ENCODE results near the gene MOB2. TPM values are rescaled to one million over a fixed set of nuclear protein-coding genes. Genes with fewer than 3 reads are reported as not detected.

Gene MOB2
- total RNA-seq, 1 donor from 2014 or later = 38.2 TPM

DNA sequence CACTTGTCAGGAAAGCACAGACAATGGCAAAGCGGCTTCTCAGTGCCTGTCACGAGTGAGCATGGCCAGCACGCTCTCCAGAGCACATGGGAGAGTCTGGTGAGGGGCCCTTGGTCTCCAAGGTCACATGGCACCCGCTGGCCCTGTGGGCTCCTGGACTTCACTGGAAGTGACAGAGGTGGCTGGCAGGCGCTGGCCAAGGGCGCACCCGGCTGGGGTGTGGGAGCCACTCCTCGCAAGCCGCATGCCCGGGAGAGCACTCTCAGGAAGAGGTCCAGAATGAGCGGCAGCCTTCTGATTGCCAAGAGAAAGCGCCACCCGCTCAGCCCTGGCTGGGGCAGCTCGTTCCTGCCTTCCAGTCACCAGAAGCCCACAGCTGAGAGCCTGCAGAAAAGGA, 17.1 kb upstream of the MOB2 start:
- no peaks in the 10 kb centered on the region for H3K27me3 ChIP-seq (ENCODE audit: control insufficient read depth, insufficient read depth, low read length)
- no peak overlapping the region for H3K4me3 ChIP-seq (ENCODE audit: low read depth, low read length)
- peaks cover 5% of the 10 kb centered on the region for H3K36me3 ChIP-seq (ENCODE audit: control insufficient read depth, insufficient read depth, low read length)
- FAIRE-seq = no peak
- TF ChIP-seq, protein P1, sequence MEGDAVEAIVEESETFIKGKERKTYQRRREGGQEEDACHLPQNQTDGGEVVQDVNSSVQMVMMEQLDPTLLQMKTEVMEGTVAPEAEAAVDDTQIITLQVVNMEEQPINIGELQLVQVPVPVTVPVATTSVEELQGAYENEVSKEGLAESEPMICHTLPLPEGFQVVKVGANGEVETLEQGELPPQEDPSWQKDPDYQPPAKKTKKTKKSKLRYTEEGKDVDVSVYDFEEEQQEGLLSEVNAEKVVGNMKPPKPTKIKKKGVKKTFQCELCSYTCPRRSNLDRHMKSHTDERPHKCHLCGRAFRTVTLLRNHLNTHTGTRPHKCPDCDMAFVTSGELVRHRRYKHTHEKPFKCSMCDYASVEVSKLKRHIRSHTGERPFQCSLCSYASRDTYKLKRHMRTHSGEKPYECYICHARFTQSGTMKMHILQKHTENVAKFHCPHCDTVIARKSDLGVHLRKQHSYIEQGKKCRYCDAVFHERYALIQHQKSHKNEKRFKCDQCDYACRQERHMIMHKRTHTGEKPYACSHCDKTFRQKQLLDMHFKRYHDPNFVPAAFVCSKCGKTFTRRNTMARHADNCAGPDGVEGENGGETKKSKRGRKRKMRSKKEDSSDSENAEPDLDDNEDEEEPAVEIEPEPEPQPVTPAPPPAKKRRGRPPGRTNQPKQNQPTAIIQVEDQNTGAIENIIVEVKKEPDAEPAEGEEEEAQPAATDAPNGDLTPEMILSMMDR (IDR thresholded peaks at IDR 0.05; ENCODE audit: insufficient read depth, low read length, severe bottlenecking) = no peak
- DNase-seq (ENCODE audit: low read depth) = no peak

DNA sequence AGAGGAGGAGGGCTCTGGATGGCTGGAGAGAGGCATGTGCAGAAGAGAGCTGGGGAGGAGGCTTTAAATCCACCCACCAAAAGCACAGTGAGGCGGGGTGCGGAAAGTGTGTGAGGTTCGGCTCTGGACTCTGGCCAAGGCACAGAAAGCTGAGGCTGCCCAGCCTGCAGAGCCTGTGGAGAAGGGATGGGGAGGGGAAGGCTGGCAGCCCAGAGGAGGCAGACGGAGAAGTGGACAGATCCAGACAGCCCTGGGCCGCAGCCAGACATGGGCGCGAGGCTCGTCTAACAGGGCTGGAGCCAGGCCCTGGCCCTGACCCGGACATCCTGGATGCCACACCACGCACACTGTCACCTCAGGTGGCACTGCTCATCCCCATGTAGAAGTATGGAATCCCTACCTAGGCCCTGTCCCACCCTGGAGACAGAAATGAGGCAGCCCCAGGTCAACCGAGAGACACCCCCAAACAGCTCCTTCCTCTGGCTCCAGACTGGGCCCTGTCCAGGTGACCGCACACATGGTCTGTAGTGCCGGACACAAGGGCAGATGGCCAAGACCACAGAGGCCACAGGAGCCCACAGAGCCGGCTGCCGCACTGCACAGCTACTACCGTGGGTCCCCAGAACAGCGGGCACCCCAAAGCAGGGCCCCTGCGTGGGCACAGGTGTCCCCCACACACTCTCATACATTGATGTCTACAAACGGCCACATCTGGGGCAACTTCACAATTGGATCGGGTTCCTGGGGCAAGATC, 16.6 kb upstream of the MOB2 start:
- Histone ChIP-seq H3K4me3 (ENCODE audit: low read depth, low read length) (no peak overlapping the region), H3K36me3 (ENCODE audit: control insufficient read depth, insufficient read depth, low read length) (peaks cover 5% of the 10 kb centered on the region), H3K27me3 (ENCODE audit: control insufficient read depth, insufficient read depth, low read length) (no peaks in the 10 kb centered on the region)
- TF ChIP-seq, protein P1 (IDR thresholded peaks at IDR 0.05; ENCODE audit: insufficient read depth, low read length, severe bottlenecking) = no peak
- no peak for FAIRE-seq
- no peak for DNase-seq (ENCODE audit: low read depth)

DNA sequence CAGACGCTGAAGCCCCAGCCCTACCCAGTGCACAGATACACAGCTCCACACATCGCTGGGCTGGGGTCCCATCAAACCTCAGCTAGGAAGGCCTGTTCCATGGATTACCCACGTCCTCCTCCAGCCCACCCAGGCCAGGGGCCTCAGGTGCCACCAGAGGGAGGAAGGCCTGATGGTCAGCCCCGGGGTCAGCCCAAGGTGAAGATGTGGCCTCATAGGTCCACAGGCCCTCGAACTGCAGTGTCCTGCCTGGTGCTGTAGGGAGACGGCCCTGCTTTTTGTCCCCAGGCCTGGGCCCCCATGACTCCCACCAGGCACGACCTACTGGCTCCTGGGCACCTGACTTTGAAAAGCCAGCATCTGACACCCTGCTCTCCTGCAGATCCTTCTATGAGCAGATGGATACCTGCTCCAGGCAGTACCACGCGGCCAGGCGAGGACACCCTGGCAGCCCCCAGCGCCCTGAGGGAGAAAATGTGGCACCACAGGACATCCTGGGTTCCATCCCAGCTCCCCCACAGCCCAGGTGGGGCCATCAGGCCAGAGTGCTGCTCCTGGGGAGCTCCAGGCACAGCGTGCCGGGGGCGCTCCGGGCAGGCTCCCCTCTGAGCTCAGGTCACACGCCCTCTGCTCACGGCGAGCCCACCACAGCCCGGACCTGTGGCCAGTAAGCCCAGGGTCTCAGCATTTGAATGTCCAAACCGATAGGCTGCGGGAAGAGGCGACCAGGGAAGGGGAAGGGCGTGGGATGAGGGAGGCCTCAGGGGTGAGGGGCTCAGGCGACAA, 15.8 kb upstream of the MOB2 start:
- FAIRE-seq (no peak), DNase-seq (ENCODE audit: low read depth) (no peak)
- no peak overlapping the region for H3K4me3 ChIP-seq (ENCODE audit: low read depth, low read length)
- TF ChIP-seq, protein P1 (IDR thresholded peaks at IDR 0.05; ENCODE audit: insufficient read depth, low read length, severe bottlenecking) = no peak
- H3K36me3 ChIP-seq (ENCODE audit: control insufficient read depth, insufficient read depth, low read length) = peaks cover 5% of the 10 kb centered on the region
- no peaks in the 10 kb centered on the region for H3K27me3 ChIP-seq (ENCODE audit: control insufficient read depth, insufficient read depth, low read length)

DNA sequence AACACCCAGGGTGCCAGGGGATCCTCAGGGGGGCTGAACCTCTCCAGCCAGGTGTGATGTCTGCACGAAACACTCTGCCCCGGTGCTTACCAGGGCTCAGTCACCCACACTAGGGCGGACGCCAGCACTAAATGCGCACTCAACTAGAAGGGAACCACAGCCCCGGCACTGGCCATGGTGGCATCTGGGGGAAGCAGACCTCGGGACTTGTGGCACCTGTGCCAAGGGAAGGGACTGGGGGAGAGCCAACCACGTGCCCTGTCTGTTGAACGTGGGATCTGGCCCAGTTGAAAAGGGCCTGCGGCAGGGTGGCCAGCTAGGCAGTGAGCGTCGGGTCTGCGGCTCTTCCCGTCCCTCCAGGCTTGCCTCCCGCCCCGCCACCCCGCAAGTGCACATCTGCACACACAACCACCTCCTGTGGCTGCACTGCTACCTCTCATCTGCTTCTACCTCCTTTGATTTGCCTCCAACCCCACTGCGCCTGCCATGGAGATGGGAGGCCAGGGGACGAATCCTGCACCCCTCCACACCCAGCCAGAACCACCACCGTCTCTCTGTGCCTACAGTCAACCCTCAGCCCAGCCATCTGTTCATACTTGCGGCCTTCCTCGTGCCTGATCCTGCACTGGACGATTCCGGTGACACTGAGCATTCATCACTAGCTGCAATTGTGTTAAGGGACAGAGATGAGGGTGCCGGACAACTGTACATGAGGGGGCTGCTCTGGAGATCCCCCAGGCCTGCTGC, 15.0 kb upstream of the MOB2 start:
- TF ChIP-seq, protein P1 (IDR thresholded peaks at IDR 0.05; ENCODE audit: insufficient read depth, low read length, severe bottlenecking) = no peak
- FAIRE-seq (no peak), DNase-seq (ENCODE audit: low read depth) (no peak)
- H3K4me3 ChIP-seq (ENCODE audit: low read depth, low read length) = no peak overlapping the region
- no peaks in the 10 kb centered on the region for H3K27me3 ChIP-seq (ENCODE audit: control insufficient read depth, insufficient read depth, low read length)
- peaks cover 5% of the 10 kb centered on the region for H3K36me3 ChIP-seq (ENCODE audit: control insufficient read depth, insufficient read depth, low read length)

DNA sequence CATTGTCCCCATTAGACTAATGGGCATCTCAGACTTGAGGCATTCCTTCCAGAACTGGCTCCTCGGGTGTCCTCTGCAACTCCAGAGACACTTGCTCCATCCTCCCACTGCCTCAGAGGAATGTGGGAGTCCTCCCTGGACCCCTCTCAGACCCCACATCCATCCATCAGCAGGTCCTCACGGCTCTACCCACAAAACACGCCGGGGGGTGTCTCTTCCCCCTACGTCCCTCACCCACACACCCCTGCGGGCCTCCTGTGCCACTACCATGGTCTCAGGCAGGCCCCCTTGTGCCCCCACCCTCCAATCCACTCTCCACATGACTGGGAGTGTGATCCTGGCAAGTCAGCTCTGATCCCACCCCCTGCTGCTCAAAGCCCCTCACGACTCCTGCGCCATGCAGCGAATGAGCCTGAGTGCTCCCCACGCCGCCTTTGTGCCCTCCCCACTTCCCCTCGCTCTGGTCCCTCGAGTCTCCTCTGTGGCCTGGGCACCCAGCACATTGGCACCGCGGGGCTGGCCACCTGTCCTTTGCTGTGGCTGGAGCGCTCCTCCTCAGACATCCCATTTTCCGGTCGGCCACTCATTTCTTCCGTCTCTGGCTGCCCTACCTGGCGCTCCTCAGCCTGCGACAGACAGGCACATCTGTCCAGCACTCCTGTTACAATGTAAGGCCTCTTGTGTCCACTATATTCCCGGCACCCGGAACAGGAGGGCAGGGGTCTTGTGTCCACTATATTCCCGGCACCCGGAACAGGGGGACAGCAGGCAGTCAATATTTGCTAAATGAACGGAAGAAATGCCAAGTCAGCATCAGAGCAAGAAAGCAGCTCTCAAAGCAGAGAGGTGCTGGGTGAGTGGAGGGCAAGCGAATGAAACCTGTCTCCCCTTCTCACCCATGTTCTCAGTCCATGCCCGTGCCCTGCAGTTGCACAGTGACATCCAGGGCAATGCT, 14.2 kb upstream of the MOB2 start:
- no peak for DNase-seq (ENCODE audit: low read depth)
- TF ChIP-seq, protein P1 (IDR thresholded peaks at IDR 0.05; ENCODE audit: insufficient read depth, low read length, severe bottlenecking) = no peak
- peaks cover 5% of the 10 kb centered on the region for H3K36me3 ChIP-seq (ENCODE audit: control insufficient read depth, insufficient read depth, low read length)

More for the DNA sequence above, 14.2 kb upstream of the MOB2 start:
- FAIRE-seq = peak; percentile 40
- Histone ChIP-seq H3K4me3 (ENCODE audit: low read depth, low read length) (no peak overlapping the region), H3K27me3 (ENCODE audit: control insufficient read depth, insufficient read depth, low read length) (no peaks in the 10 kb centered on the region)
